Stimulated activated CD8-positive, alpha-beta memory T cell treated with anti-CD3 and anti-CD28 coated beads, Interleukin-15, amount 100 ng/mL, for 24 hours (primary cell): ENCODE results near the gene PHPT1.
"Not testable (repeated sequence)": the region's sequence is repeated elsewhere in the genome, so short reads cannot be mapped to it uniquely, and the experiment has no call there.

ENCODE experiments used
- DNase-seq: peaks from one replicate; pipeline ENCODE4 v3.0.0-alpha.2; 2020; ENCODE audit warnings: low read depth

PHPT1 gene

DNA sequence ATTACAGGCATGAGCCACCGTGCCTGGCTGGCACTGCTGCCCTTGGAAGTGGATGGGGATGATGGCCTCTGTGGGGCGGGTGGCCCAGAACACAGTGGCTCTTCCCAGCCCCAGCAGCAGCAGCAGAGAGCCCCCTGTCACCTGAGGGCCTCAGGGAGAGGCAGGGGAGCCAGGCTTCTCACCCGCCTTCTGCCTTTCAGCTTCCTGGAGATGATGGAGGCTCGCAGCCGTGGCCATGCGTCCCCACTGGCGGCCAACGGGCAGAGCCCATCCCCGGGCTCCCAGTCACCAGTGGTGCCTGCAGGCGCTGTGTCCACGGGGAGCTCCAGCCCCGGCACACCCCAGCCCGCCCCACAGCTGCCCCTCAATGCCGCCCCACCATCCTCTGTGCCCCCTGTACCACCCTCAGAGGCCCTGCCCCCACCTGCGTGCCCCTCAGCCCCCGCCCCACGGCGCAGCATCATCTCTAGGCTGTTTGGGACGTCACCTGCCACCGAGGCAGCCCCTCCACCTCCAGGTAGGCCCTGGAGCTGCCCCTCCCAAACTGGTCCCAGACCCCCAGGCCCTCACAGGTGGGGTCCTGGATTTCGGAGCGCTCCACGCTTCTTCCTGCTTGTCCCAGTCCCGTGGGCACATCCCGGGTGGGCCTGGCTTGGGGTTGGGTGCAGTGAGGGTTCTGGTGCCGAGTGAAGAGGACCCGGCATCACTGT is 11.9 kb upstream of the PHPT1 start:
- no peak for DNase-seq

DNA sequence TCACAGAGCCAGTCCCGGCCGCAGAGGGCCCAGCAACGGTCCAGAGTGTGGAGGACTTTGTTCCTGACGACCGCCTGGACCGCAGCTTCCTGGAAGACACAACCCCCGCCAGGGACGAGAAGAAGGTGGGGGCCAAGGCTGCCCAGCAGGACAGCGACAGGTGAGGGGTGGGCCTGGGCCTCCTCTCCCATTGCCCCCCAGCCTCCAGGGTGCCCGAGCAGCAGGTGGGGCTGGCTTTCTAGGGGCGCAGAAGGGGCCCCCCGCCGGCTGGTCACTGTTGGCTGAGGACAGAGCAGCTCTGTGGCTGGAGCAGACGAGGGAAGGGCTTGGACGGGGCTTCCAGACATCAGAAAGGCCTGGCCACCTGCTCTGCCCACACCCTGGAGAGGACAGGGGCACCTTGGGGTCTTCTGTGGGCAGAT is 11.3 kb upstream of the PHPT1 start:
- not testable (repeated sequence) for DNase-seq

DNA sequence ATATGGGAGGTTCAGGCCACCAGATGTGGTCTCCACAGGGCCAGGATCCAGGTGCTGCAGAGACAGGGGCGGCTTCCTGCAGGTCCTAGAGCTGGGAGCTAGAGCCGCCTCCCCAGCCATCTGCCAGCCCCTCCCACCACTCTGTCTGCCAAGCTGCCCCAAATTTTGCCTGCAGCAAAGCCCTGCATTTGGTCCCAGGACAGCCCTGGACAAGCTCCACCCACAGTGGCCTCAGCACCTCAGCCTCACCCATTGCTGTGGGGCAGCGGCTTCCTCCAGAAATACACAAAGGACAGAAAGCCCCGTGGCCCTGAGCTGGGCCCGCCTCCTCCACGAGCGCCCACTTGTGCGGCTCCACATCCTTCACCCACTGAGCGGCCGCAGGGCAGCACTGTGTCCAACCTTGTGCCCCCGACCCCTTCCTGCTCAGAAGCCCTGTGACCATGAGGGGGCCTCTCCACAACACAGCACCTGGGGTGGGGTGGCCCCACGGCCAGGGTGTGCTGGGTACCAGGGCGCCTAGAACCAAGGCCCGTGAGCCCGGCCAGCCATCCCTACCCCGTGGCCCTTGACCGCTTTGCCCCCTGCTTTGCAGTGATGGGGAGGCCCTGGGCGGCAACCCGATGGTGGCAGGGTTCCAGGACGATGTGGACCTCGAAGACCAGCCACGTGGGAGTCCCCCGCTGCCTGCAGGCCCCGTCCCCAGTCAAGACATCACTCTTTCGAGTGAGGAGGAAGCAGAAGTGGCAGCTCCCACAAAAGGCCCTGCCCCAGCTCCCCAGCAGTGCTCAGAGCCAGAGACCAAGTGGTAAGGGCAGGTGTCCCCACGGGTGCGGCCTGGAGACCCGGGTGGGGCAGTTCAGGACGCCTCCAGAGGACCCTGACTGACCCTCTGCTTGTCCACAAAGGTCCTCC is 10.6 kb upstream of the PHPT1 start:
- no peak for DNase-seq

GRCh38 chr9:136839229-136840139 is 9.7 kb upstream of the PHPT1 start:
- no peak for DNase-seq

DNA sequence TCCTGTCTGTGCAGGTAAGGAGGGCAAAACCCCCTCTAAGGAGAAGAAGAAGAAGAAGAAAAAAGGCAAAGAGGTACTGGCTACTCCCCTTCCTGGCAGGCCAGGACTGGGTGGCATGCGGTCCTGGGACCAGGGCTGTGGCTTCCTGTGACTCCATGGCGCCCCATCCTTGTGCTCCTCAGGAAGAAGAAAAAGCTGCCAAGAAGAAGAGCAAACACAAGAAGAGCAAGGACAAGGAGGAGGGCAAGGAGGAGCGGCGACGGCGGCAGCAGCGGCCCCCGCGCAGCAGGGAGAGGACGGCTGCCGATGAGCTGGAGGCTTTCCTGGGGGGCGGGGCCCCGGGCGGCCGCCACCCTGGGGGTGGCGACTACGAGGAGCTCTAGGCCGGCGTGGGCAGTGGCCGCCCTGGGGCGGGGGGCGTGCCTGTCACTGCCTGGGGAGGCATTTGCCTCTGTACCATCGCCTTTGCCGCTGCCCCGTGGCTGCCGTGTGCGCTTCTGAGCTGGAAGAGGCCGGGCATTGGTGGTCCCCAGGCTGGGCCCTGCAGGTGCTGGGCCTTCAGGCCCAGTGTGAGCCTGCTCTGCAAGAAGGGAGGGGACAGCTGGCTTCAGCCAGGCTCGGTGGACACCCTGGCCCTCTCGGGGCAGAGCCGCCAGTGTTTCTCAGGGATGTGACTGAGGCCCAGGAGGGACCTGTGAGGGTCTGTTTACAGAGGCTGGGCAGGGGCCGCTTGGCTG is 8.9 kb upstream of the PHPT1 start:
- no peak for DNase-seq

GRCh38 chr9:136840877-136841645 is 8.1 kb upstream of the PHPT1 start:
- DNase-seq: no peak

DNA sequence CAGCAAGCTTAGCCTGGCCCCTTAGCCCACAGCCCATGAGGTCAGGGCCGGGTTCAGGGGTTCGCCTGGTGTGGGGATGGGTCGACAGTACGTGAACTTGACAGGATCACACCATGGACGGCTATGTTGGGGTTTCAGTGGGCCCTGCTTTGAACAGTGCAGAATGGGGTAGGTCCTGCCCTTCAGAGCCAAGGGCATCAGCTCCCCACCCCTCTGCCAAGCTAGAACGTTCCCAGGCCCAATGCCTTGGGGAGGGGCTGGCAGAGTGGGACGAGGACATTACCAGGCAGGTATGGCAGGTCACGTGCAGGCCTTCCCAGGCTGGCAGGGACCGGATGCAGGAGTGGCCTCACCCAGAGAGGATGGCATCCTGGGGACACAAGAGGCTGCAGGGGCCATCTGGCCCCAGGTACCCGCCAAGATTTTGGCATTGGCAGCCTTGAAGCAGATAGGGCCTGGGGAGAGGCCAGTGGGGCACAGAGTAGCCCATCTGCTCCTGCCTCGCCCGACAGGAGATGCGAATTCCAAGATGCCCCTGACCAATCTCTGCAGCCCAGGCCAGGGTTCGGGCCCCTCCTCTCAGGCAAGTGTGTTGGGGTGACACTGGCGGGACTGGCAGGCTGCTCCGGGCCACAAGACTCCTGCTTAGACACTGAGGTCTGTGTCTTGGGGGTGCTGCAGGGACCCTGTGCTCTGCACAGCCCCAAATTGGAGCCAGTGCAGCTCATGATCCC is 7.4 kb upstream of the PHPT1 start:
- not testable (repeated sequence) for DNase-seq

- DNase-seq: peak; percentile 50
Observed at GRCh38 chr9:136842380-136842948, 6.7 kb upstream of the PHPT1 start, which contains the start of gene AJM1. Gene AJM1, plus strand, starts transcription at chr9:136842478. Its CDS starts 1,937 bp downstream, at chr9:136844415.

GRCh38 chr9:136843159-136843800 is 5.9 kb upstream of the PHPT1 start:
- not testable (repeated sequence) for DNase-seq

DNA sequence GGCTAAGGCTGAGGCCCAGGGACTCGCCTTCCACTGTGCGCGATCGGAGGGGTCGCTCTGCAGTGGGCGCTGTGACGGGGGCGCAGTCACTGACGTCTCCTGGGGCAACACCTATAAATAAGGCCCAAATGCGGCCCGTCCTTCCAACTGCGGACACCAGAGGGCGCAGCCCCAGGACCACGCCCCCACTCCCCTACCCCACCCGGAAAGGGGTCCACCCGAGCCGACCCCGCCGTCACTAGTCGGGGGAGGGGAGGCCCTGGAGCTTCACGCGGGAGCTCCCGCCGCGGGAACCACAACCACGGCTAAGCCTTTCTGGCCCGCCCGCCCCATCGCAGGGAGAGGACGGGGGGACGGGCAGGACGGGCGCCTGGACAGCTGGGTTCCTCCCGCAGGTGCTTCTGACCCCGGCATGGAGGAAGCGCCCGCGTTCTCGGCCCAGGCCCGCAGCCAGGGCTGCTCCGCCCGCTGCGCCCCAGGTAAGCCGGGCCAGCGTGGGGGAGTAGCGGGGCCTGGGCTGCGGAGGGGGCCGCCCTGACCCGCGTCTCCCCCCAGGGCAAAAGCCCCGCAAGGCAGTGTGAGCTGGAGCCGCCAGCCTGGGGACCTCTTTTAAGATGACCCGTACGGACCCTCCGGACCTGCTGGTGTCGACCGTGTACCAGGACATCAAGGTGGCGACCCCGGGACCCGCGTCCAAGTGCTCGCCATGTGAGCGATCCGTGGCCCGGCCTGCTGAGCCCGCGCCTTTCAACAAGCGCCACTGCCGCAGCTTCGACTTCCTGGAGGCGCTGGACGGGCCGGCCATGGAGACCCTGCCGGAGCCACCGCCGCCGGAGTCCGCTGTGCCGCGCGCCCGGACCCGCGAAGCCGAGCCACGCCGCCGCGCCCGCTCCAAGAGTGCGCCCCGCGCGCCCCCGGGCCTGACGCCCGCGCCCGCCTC is 5.1 kb upstream of the PHPT1 start:
- DNase-seq: peak; percentile 43

DNA sequence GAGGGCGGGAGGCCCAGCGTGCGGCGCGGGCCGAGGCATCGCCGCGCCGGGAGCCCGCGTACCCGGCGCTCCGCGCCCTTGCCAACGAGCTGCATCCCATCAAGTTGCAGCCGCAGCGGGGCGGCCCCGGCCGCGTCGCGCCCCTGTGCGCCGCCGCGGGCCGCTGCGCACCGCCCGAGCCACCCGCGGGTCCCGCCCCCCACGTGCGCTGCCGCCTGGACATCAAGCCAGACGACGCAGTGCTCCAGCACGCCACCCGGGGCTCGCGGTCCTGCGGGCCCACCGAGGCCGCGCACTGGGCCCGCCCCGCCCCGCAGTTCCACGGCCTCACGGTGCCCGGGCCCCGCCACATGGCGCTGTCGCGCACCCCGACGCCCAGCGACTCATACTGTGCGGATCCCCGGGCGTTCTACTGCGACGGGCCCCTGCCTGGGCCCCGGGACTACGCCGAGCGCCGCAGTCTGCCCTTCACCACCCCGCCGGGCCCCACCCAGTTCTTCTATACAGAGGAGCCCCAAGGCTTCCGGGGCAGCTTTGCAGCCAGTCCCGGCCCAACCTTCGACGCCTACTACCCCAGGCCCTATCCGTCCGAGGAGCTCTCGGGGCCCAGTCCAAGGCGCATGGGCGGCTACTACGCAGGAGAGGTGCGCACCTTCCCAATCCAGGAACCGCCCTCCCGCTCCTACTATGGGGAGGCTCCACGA is 4.3 kb upstream of the PHPT1 start:
- no peak for DNase-seq

GRCh38 chr9:136845465-136846260 is 3.5 kb upstream of the PHPT1 start:
- no peak for DNase-seq

DNA sequence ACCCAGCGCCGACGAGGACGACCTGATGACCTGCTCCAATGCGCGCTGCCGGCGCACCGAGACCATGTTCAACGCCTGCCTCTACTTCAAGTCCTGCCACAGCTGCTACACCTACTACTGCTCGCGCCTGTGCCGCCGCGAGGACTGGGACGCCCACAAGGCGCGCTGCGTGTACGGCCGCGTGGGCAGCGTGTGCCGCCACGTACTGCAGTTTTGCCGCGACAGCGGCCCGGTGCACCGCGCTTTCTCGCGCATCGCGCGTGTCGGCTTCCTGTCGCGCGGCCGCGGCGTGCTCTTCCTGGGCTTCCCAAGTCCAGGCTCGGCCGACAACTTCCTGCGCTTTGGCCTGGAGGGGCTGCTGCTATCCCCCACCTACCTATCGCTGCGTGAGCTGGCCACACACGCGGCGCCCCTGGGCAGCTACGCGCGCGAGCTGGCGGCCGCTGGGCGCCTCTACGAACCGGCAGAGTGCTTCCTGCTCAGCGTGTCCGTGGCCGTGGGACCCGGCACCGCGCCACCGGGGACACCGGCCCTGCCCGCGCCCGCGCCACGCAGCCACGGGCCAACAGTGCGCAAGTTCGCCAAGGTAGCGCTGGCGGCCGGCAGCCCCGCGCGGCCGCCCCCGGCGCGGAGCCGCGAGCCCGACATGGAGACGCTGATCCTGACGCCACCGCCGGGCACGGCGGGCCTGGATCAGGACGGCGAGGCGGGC is 2.7 kb upstream of the PHPT1 start:
- DNase-seq: no peak

DNA sequence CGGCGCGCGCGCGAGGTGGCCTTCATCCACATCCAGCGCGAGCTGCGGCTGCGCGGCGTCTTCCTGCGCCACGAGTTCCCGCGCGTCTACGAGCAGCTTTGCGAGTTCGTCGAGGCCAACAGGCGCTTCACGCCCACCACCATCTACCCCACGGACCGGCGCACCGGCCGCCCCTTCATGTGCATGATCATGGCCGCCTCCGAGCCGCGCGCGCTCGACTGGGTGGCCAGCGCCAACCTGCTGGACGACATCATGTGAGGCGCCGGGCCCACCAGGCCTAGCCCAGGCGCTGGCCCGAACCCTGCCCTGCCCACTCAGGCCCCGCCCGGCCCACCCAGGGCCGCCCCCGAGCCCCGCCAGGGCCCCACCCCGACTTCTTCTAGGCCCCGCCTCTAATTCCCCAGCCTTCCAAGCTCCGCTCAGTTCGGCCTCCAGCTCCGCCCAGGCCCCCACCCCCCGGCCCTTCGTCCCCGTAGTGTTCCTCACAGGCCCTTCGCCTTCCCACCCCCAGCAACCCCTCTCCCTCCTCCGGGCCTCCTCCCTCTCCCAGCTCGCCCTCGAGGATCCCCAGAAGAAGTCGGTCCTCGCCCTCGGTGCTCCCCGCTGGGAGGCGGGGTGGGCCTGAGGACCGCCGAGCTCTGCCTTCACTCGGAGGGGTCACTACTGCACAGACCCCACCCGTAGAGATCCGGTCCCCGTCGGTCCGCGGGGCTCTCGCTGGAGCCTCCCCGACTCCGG is 2.0 kb upstream of the PHPT1 start:
- DNase-seq: no peak

DNA sequence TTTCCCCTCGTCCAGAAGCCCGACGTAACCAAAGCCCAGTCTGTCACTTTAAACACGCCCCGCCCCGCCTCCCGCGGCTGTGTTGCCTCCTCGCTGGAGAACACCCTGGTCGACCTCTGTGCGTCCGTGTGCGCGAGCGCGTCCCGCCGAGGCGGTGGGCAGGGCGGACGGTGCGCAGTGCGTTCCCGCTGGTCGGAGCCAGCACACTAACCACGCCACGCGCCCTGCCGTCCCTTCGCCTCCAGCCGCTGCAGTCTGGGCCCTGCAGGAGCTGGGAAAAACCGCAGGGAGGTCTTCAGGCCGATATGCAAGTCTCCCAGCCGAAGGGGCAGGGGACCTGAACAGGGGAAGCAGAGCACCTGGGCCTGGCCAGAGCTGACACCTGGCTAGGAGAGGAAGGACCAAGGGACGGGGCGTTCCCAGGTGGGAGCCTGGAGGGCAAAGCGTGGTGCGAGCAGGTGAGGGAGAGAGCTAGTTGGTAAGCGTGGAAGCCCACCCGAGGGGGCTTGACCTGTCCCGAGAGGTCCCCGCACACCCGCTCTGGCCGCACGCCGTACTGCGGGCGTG is 1.3 kb upstream of the PHPT1 start:
- peak; percentile 39 for DNase-seq
